MCF 10A (cell line): ENCODE data around the gene PDE4D. TPM values are rescaled to one million over a fixed set of nuclear protein-coding genes. Genes with fewer than 3 reads are reported as not detected.

ENCODE experiments used
- BruUV-seq: library from RNA; stranded (reverse); fragments of 400-500 nt; replicated peaks from 2 replicates; lab custom pipeline; 2021; lab: Mats Ljungman, UMichigan
- CTCF ChIA-PET: fragments of 300-600 bp; sonication (Branson Sonifier 250); formaldehyde crosslinking; extraction: SDS; loops from one replicate; lab custom pipeline; 2021; ENCODE audit warnings: antibody characterized with exemption, inconsistent platforms; lab: Yijun Ruan, JAX
- POLR2A ChIA-PET: fragments of 300-600, 350-650 bp; sonication (Branson Sonifier 250); formaldehyde crosslinking; extraction: SDS; loops from one replicate; lab custom pipeline; 2020; ENCODE audit warnings: antibody characterized with exemption, inconsistent platforms; lab: Yijun Ruan, JAX
- DNase-seq: peaks from one replicate; pipeline ENCODE4 v3.0.0-alpha.2; 2018; ENCODE audit not compliant: unreplicated experiment
- H3K27ac Mint-ChIP-seq: one replicate; pipeline ENCODE4 v1.8.0; 2022; ENCODE audit warnings: mild to moderate bottlenecking, low read depth, mixed read lengths; ENCODE audit not compliant: unreplicated experiment
- H3K27me3 Mint-ChIP-seq: one replicate; pipeline ENCODE4 v1.8.0; 2022; ENCODE audit warnings: mixed read lengths; ENCODE audit not compliant: insufficient read depth, unreplicated experiment
- H3K36me3 Mint-ChIP-seq: one replicate; pipeline ENCODE4 v1.8.0; 2022; ENCODE audit warnings: mild to moderate bottlenecking, moderate library complexity, mixed read lengths; ENCODE audit not compliant: insufficient read depth, unreplicated experiment
- H3K4me1 Mint-ChIP-seq: one replicate; pipeline ENCODE4 v1.8.0; 2022; ENCODE audit warnings: mixed read lengths; ENCODE audit not compliant: insufficient read depth, unreplicated experiment
- H3K4me3 Mint-ChIP-seq: one replicate; pipeline ENCODE4 v1.8.0; 2022; ENCODE audit warnings: mild to moderate bottlenecking, moderate library complexity, mixed read lengths; ENCODE audit not compliant: unreplicated experiment
- H3K9me3 Mint-ChIP-seq: one replicate; pipeline ENCODE4 v1.8.0; 2022; ENCODE audit warnings: mixed read lengths; ENCODE audit not compliant: unreplicated experiment
- CTCF ChIP-seq: fragments of 200-600 bp; IDR thresholded peaks from one replicate; pipeline ENCODE4 v1.8.0; 2022; ENCODE audit warnings: antibody characterized with exemption, mild to moderate bottlenecking; ENCODE audit not compliant: unreplicated experiment
- intact Hi-C: fragments of 100-400 bp; cut with micrococcal nuclease; formaldehyde crosslinking; loops from 2 replicates; pipeline ENCODE4 v1.14.1; 2022
- total RNA-seq: library from RNA; stranded (reverse); gene quantifications from 2 replicates; pipeline ENCODE4 v1.2.3, GENCODE V29; 2022

Gene PDE4D
- total RNA-seq, 1 experiment from 2014 or later: 85.0 TPM

GRCh38 chr5:59079622-59080620, 813.6 kb downstream of the PDE4D start:
- no peak for TF ChIP-seq CTCF
- peak overlapping the region; percentile 92 for H3K27ac Mint-ChIP-seq
- no TSS peak for BruUV-seq
- intact Hi-C loops: loop anchor here (5.0 kb wide), 1 partner anchor 43 kb away; no protein-coding TSS in a partner anchor
- H3K36me3 Mint-ChIP-seq: peaks cover 9% of the 10 kb centered on the region
- no peaks in the 10 kb centered on the region for H3K27me3 Mint-ChIP-seq
- no peak overlapping the region for H3K4me3 Mint-ChIP-seq
- DNase-seq: peak; percentile 86
- CTCF ChIA-PET: interaction anchor here (0.6 to 1.0 kb wide), 2 partner anchors 41 to 95 kb away, joined by 3 to 5 read pairs; no protein-coding TSS in a partner anchor
- no peaks in the 10 kb centered on the region for H3K9me3 Mint-ChIP-seq
- H3K4me1 Mint-ChIP-seq: peaks cover 9% of the 10 kb centered on the region
- POLR2A ChIA-PET: interaction anchor here (0.5 to 0.9 kb wide), 4 partner anchors 9 to 55 kb away, joined by 3 to 4 read pairs (median 3); no protein-coding TSS in a partner anchor

- no peak overlapping the region for H3K27ac Mint-ChIP-seq
- peaks cover 15% of the 10 kb centered on the region for H3K4me1 Mint-ChIP-seq
- H3K36me3 Mint-ChIP-seq: peaks cover 4% of the 10 kb centered on the region
- BruUV-seq: no TSS peak
- intact Hi-C loops: no loop called here
- ChIA-PET CTCF (interaction anchor here (1.0 kb wide), 1 partner anchor 62 kb away, joined by 3 read pairs; no protein-coding TSS in a partner anchor), POLR2A (no interaction called here)
- H3K27me3 Mint-ChIP-seq: no peaks in the 10 kb centered on the region
- DNase-seq: no peak
- TF ChIP-seq CTCF: no peak
- no peak overlapping the region for H3K4me3 Mint-ChIP-seq
- no peaks in the 10 kb centered on the region for H3K9me3 Mint-ChIP-seq
Measured at GRCh38 chr5:59071755-59072549, 821.6 kb downstream of the PDE4D start.

GRCh38 chr5:59069438-59070079, 824.0 kb downstream of the PDE4D start:
- peaks cover 34% of the 10 kb centered on the region for H3K4me1 Mint-ChIP-seq
- no peak for TF ChIP-seq CTCF
- H3K36me3 Mint-ChIP-seq: peaks cover 4% of the 10 kb centered on the region
- peak; percentile 79 for DNase-seq
- peak overlapping the region; percentile 22 for H3K4me3 Mint-ChIP-seq
- no TSS peak for BruUV-seq
- H3K27me3 Mint-ChIP-seq: no peaks in the 10 kb centered on the region
- POLR2A ChIA-PET: interaction anchor here (0.7 to 1.0 kb wide), 3 partner anchors 9 to 37 kb away, joined by 3 to 5 read pairs (median 3); no protein-coding TSS in a partner anchor
- intact Hi-C loops: no loop called here
- CTCF ChIA-PET: interaction anchor here (0.7 kb wide), 1 partner anchor 12 kb away, joined by 3 read pairs; no protein-coding TSS in a partner anchor
- peak overlapping the region; percentile 63 for H3K27ac Mint-ChIP-seq
- H3K9me3 Mint-ChIP-seq: peaks cover 8% of the 10 kb centered on the region
